HG02884 (cell line): ENCODE measurements around the gene LMBR1L.

ENCODE experiments used
- ATAC-seq: cut with Tn5 transposase; IDR thresholded peaks from one replicate; pipeline ENCODE4 v1.9.1; 2021; ENCODE audit warnings: mild to moderate bottlenecking, moderate library complexity; ENCODE audit not compliant: unreplicated experiment

The LMBR1L gene

GRCh38 chr12:49121047-49121696 is 10.5 kb upstream of the LMBR1L start:
- no peak for ATAC-seq

- no peak for ATAC-seq
Observed at GRCh38 chr12:49111206-49111605, 559 bp upstream of the LMBR1L start.

GRCh38 chr12:49109641-49110463 is 795 bp downstream of the LMBR1L start:
- no peak for ATAC-seq

GRCh38 chr12:49108958-49109404 is 1.7 kb downstream of the LMBR1L start:
- no peak for ATAC-seq

GRCh38 chr12:49105504-49106084 is 5.1 kb downstream of the LMBR1L start:
- ATAC-seq = no peak

- no peak for ATAC-seq
Observed at GRCh38 chr12:49104822-49105221, 5.8 kb downstream of the LMBR1L start.

GRCh38 chr12:49100380-49100779 is 10.3 kb downstream of the LMBR1L start:
- ATAC-seq = no peak

- ATAC-seq = no peak
Observed at GRCh38 chr12:49098703-49099102, 11.9 kb downstream of the LMBR1L start.

- ATAC-seq = no peak
Observed at GRCh38 chr12:49098035-49098451, 12.6 kb downstream of the LMBR1L start.

GRCh38 chr12:49097381-49097780 is 13.3 kb downstream of the LMBR1L start:
- no peak for ATAC-seq

- no peak for ATAC-seq
Observed at GRCh38 chr12:49094975-49095365, 15.7 kb downstream of the LMBR1L start.

GRCh38 chr12:49094160-49094974 is 16.3 kb downstream of the LMBR1L start, which contains the start of gene DHH:
DHH (minus strand) TSS chr12:49094801; CDS start chr12:49094512, 289 bp downstream.
- ATAC-seq = no peak

- no peak for ATAC-seq
Observed at GRCh38 chr12:49093792-49094159, 16.9 kb downstream of the LMBR1L start.

- ATAC-seq = no peak
Observed at GRCh38 chr12:49092816-49093406, 17.7 kb downstream of the LMBR1L start.

GRCh38 chr12:49092086-49092815 is 18.4 kb downstream of the LMBR1L start:
- no peak for ATAC-seq

GRCh38 chr12:49091836-49092085 is 18.9 kb downstream of the LMBR1L start:
- ATAC-seq = no peak

- ATAC-seq = no peak
Observed at GRCh38 chr12:49091056-49091835, 19.4 kb downstream of the LMBR1L start.

GRCh38 chr12:49089821-49090773 is 20.6 kb downstream of the LMBR1L start:
- ATAC-seq = no peak
